ENCODE data around the gene SLC6A19. TPM values are rescaled to one million over a fixed set of nuclear protein-coding genes. Genes with fewer than 3 reads are reported as not detected.

The SLC6A19 gene
- total RNA-seq, 2 donors from 2014 or later = not detected

DNA sequence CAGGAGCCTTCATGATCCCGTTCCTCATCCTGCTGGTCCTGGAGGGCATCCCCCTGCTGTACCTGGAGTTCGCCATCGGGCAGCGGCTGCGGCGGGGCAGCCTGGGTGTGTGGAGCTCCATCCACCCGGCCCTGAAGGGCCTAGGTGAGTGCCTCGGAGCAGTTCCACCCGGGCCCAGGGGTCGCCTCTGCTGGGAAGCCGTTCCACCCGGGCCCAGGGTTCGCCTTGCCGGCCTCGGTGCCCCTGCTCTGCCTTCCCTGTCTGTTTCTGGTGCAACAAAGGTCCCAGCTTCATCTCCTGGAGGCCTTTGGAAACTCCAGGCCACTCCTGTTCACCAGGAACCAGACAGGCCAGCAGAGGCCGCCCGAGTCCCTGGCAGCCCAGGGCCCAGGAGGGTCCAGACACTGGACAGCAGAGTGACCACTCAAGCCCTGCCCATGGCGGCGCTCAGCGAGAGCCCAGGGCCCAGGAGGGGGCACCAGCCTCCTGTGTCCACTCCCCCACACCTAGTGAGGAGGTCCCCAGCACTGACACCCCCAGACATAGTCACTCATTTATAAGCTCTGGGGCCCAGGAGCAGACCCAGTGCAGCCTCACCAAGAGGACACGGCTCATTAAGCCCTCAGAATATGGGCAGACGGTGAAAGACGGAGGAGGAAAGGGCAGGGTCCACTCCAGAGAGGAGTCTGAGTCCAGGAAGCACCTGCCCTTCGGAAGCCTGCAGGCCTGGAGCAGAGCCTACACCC, 7.5 kb downstream of the SLC6A19 start:
- H3K4me3 ChIP-seq = no peak overlapping the region
- H3K9me3 ChIP-seq = no peaks in the 10 kb centered on the region
- no peaks in the 10 kb centered on the region for H3K27me3 ChIP-seq
- no peak overlapping the region for H3K27ac ChIP-seq
- H3K36me3 ChIP-seq = no peaks in the 10 kb centered on the region
- H3K4me1 ChIP-seq = no peaks in the 10 kb centered on the region
- TF ChIP-seq, protein P1, sequence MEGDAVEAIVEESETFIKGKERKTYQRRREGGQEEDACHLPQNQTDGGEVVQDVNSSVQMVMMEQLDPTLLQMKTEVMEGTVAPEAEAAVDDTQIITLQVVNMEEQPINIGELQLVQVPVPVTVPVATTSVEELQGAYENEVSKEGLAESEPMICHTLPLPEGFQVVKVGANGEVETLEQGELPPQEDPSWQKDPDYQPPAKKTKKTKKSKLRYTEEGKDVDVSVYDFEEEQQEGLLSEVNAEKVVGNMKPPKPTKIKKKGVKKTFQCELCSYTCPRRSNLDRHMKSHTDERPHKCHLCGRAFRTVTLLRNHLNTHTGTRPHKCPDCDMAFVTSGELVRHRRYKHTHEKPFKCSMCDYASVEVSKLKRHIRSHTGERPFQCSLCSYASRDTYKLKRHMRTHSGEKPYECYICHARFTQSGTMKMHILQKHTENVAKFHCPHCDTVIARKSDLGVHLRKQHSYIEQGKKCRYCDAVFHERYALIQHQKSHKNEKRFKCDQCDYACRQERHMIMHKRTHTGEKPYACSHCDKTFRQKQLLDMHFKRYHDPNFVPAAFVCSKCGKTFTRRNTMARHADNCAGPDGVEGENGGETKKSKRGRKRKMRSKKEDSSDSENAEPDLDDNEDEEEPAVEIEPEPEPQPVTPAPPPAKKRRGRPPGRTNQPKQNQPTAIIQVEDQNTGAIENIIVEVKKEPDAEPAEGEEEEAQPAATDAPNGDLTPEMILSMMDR (IDR thresholded peaks at IDR 0.05) = peak in 1 of 2 donors; percentile 45
- no peak for DNase-seq (ENCODE audit: low spot score)

DNA sequence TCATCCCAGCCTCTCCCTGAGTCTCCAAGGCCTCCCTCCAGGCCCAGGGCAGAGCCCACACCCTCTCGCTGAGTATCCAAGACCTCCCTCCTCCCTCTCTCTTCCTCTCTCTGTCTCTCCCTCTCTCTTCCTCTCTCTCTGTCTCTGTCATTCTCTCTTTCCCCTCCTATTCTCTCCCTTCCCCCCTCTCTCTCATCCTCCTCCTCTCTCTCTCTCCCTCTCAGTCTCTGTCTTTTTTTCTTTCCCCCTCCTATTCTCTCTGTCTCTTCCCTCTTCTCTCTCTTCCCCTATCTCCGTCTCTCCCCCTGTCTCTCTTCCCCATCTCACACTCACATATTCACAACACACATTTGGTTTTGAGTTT, 8.1 kb downstream of the SLC6A19 start:
- Histone ChIP-seq H3K27me3 (no peaks in the 10 kb centered on the region), H3K9me3 (no peaks in the 10 kb centered on the region)
- DNase-seq (ENCODE audit: low spot score) = no peak

GRCh38 chr5:1209896-1210776, 8.7 kb downstream of the SLC6A19 start:
- no peak overlapping the region for H3K4me3 ChIP-seq
- H3K4me1 ChIP-seq = no peaks in the 10 kb centered on the region
- no peaks in the 10 kb centered on the region for H3K9me3 ChIP-seq
- no peaks in the 10 kb centered on the region for H3K36me3 ChIP-seq
- no peak overlapping the region for H3K27ac ChIP-seq
- no peak for DNase-seq (ENCODE audit: low spot score)
- no peaks in the 10 kb centered on the region for H3K27me3 ChIP-seq
- TF ChIP-seq, protein P1 (IDR thresholded peaks at IDR 0.05) = no peak

More for the DNA sequence above, 8.1 kb downstream of the SLC6A19 start:
- Histone ChIP-seq H3K4me1 (no peaks in the 10 kb centered on the region), H3K4me3 (no peak overlapping the region), H3K27ac (no peak overlapping the region), H3K36me3 (no peaks in the 10 kb centered on the region)
- TF ChIP-seq, protein P1 (IDR thresholded peaks at IDR 0.05) = no peak

DNA sequence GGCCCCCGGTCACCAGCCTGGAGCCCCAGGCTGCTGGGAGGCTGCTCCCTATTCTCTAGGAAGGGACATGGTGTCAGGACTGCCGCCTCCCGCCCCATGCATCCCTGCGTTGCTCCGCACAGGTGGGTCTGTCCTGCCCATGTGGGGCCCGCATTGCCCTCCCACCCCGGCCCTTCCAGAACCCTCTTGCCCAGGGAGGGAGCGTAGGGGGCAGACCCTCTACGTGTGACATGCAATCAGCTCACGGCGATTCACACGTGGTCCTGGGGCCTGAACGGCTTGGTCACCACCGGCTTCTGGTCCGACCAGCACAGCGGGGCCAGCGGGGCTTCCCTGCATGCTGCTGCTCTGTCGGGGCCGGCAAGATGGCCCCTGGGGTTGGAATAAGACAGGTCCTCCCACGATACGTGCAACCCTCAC, 9.4 kb downstream of the SLC6A19 start:
- Histone ChIP-seq H3K36me3 (no peaks in the 10 kb centered on the region), H3K4me3 (no peak overlapping the region), H3K9me3 (peaks cover 0 to 4% of the 10 kb centered on the region in 2 donors), H3K27me3 (no peaks in the 10 kb centered on the region), H3K27ac (no peak overlapping the region), H3K4me1 (no peaks in the 10 kb centered on the region)
- TF ChIP-seq, protein P1 (IDR thresholded peaks at IDR 0.05) = no peak
- no peak for DNase-seq (ENCODE audit: low spot score)

- Histone ChIP-seq H3K36me3 (no peaks in the 10 kb centered on the region), H3K27ac (no peak overlapping the region), H3K4me1 (no peaks in the 10 kb centered on the region), H3K4me3 (no peak overlapping the region), H3K9me3 (peaks cover 0 to 4% of the 10 kb centered on the region in 2 donors), H3K27me3 (no peaks in the 10 kb centered on the region)
- no peak for DNase-seq (ENCODE audit: low spot score)
- TF ChIP-seq, protein P1 (IDR thresholded peaks at IDR 0.05) = no peak
Observed at GRCh38 chr5:1211701-1212100, 10.3 kb downstream of the SLC6A19 start.

Measured in right atrium auricular region (tissue), 2 donors.